Measurements from ENCODE around the gene ZFYVE26.
A peak's percentile ranks its signal among the peaks of the same experiment; 100 is the strongest.
"Not testable (repeated sequence)": the region's sequence is repeated elsewhere in the genome, so short reads cannot be mapped to it uniquely, and the experiment has no call there.

Gene ZFYVE26

DNA sequence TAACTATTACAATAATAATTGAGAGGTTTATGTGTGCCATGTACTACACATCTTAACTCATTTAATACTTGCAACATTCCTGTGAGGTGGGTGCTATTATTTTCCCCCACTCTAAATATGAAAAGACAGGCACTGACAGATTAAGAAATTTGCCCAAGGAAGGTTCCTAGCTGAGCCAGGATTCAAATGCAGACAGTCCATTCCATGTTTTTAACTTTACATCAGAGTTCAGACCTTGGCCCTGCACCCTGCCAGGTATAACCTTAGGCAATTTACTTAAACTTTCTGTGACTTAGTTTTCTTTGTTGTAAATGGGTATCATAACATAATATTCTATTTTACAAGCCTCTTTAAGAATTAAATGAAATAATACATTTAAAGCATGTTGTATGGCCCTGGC lies 88.1 kb downstream of the ZFYVE26 start:
- no peak for DNase-seq (ENCODE audit: low read depth)
- no peak overlapping the region for H3K4me3 ChIP-seq (ENCODE audit: low read length)
- TF ChIP-seq, protein P1, sequence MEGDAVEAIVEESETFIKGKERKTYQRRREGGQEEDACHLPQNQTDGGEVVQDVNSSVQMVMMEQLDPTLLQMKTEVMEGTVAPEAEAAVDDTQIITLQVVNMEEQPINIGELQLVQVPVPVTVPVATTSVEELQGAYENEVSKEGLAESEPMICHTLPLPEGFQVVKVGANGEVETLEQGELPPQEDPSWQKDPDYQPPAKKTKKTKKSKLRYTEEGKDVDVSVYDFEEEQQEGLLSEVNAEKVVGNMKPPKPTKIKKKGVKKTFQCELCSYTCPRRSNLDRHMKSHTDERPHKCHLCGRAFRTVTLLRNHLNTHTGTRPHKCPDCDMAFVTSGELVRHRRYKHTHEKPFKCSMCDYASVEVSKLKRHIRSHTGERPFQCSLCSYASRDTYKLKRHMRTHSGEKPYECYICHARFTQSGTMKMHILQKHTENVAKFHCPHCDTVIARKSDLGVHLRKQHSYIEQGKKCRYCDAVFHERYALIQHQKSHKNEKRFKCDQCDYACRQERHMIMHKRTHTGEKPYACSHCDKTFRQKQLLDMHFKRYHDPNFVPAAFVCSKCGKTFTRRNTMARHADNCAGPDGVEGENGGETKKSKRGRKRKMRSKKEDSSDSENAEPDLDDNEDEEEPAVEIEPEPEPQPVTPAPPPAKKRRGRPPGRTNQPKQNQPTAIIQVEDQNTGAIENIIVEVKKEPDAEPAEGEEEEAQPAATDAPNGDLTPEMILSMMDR (conservative IDR thresholded peaks at IDR 0.05; ENCODE audit: low read depth, low read length), result no peak

DNA sequence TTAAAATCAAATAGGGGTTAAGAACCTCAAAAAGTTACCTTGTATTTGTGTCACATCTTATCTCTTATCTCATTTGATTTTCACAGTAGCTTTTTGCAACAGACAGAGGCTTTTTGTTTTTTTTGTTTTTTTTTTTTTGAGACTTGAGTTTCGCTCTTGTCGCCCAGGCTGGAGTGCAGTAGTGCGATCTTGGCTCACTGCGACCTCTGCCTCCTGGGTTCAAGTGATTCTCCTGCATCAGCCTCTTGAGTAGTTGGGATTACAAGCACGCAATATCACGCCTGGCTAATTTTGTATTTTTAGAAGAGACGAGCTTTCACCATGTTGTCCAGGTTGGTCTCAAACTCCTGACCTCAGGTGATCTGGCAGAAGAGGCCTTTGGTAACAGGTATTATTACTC lies 89.0 kb downstream of the ZFYVE26 start:
- TF ChIP-seq, protein P1 (conservative IDR thresholded peaks at IDR 0.05; ENCODE audit: low read depth, low read length), result no peak

DNA sequence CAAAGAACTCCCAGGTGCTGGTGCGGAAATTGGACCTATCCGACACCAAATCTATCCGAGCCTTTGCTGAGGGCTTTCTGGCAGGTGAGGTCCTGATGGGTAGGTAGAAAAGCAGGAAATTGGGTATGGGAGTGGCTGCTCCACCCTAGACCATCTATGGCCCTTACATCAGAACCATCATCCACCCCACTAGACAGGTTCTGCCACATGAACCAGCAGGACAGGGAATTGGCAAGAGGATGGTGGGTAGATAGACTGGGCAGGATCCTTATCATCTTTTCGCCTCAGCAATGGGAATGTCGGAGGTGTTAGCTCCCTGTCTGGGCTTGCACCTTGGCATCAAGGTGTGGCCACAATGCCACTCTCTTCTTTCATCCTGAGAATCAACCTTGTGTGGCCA lies 91.2 kb downstream of the ZFYVE26 start:
- TF ChIP-seq, protein P1 (conservative IDR thresholded peaks at IDR 0.05; ENCODE audit: low read depth, low read length), result no peak
- DNase-seq (ENCODE audit: low read depth), result no peak
- no peak overlapping the region for H3K4me3 ChIP-seq (ENCODE audit: low read length)

More for the DNA sequence above, 89.0 kb downstream of the ZFYVE26 start:
- no peak for DNase-seq (ENCODE audit: low read depth)
- H3K4me3 ChIP-seq (ENCODE audit: low read length), result no peak overlapping the region

DNA sequence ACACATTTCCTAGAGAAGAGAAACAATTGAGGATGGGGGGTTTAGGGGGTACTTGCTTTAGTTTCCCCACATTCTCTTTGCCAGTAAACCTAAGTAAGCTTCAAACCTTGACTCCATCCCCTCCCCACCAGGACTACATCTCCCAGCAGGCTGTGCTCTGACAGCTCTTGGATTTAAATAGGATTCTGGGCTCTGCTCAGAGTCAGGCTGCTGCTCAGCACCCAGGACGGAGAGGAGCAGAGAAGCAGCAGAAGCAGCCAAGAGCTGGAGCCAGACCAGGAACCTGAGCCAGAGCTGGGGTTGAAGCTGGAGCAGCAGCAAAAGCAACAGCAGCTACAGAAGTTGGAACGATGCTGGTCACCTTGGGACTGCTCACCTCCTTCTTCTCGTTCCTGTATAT lies 94.1 kb downstream of the ZFYVE26 start:
- no peak overlapping the region for H3K4me3 ChIP-seq (ENCODE audit: low read length)
- TF ChIP-seq, protein P1 (conservative IDR thresholded peaks at IDR 0.05; ENCODE audit: low read depth, low read length), result no peak
- peak; percentile 7 for DNase-seq (ENCODE audit: low read depth)

DNA sequence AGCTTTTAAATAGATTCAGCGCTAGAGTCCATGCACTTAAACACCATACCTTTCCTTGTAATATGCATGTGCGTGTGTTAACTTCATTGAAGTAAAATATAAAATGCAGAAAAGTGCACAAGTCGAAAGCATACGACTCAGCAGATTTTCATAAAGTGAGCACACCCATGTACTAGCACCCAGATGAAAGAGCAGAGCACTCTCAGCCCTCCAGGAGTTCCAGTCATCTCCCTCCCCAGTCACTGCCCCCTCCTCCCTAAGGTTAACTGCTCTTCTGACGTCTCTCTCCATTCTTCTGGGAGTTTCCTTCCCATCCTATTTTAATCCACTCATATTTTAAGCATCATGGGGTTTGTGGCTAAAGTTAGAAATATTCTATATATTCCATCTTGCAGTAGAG lies 94.5 kb downstream of the ZFYVE26 start:
- no peak for DNase-seq (ENCODE audit: low read depth)
- no peak overlapping the region for H3K4me3 ChIP-seq (ENCODE audit: low read length)
- TF ChIP-seq, protein P1 (conservative IDR thresholded peaks at IDR 0.05; ENCODE audit: low read depth, low read length), result no peak

DNA sequence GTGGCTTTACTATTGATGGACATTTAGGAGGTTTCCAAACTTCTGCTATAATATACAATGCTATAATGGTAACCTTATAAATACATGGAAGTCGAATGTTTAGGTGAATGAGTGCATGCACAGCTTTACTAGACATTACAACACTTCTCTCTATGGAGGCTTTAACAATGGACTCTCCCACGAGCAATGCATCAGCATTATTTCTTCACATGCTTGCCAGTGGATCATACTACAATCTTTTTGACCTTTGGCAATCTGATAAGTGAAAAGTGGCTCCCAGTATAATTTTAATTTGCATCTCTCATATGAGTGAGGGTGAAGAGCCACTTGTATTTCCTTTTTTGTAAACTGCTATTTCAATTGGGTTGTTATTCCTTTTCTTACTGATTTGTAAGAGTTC lies 96.5 kb downstream of the ZFYVE26 start:
- DNase-seq (ENCODE audit: low read depth), result no peak
- TF ChIP-seq, protein P1 (conservative IDR thresholded peaks at IDR 0.05; ENCODE audit: low read depth, low read length), result no peak
- H3K4me3 ChIP-seq (ENCODE audit: low read length), result no peak overlapping the region

DNA sequence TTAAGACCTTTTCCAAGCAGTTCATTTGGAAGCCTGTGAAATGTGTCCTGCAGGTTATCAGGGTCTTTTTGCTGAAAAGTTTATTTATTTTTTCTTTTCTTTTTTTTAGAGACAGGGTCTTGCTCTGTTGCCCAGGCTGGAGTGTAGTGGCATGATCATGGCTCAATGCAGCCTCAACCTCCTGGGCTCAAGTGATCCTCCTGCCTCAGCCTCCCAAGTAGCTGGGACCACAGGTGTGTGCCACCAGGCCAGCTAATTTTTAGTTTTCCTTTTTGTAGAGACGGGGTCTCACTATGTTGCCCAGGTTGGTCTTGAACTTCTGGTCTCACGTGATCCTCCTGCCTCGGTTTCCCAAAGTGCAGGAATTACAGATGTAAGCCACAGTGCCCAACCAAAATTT lies 97.0 kb downstream of the ZFYVE26 start:
- H3K4me3 ChIP-seq (ENCODE audit: low read length); DNase-seq (ENCODE audit: low read depth): not testable (repeated sequence)

DNA sequence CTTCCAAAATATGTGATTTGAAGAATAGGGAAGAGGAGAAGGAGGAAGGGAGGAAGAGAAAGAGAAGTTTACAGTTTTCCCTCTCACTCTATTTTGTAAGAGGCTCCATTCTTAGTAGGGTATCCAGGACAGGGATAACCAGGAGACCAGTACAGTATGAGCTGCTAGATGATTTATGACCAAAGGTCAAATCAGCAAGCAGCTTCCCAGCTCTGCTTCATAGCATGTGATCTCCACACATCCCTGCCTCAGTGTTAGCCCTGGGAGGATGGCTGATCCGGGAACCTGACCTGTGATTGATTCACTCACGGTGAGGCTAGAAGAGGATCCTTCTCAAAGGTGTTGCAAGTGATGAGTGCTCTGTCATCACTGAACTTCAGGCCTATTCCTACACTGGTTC lies 98.1 kb downstream of the ZFYVE26 start:
- DNase-seq (ENCODE audit: low read depth), result no peak
- TF ChIP-seq, protein P1 (conservative IDR thresholded peaks at IDR 0.05; ENCODE audit: low read depth, low read length), result no peak
- H3K4me3 ChIP-seq (ENCODE audit: low read length), result no peak overlapping the region
